Measurements from ENCODE around the gene SPATA20. TPM values are rescaled to one million over a fixed set of nuclear protein-coding genes. Genes with fewer than 3 reads are reported as not detected.

SPATA20 gene
- total RNA-seq, 1 donor = 142 TPM

GRCh38 chr17:50570032-50570431 is 23.1 kb downstream of the SPATA20 start:
- no peaks in the 10 kb centered on the region for H3K79me2 ChIP-seq (ENCODE audit: insufficient read depth, low read length)
- TF ChIP-seq CTCF (IDR thresholded peaks at IDR 0.05; ENCODE audit: extremely low read depth, low read depth, low read length) = no peak
- no peaks in the 10 kb centered on the region for H3K36me3 ChIP-seq (ENCODE audit: insufficient read depth, low read length)
- H3K9me3 ChIP-seq (ENCODE audit: low read depth, low read length) = no peaks in the 10 kb centered on the region
- no peak for DNase-seq (ENCODE audit: insufficient read length, low spot score, missing footprints)
- no peak overlapping the region for H2AFZ ChIP-seq (ENCODE audit: low read length)
- no peak overlapping the region for H3K27ac ChIP-seq (ENCODE audit: low read depth, low read length)
- H3K27me3 ChIP-seq (ENCODE audit: insufficient read depth, low read length) = peaks cover 15% of the 10 kb centered on the region
- H4K20me1 ChIP-seq (ENCODE audit: insufficient read depth, low read length) = no peaks in the 10 kb centered on the region
- no peak overlapping the region for H3K4me2 ChIP-seq (ENCODE audit: insufficient read depth, low read length)
- H3K4me3 ChIP-seq (ENCODE audit: insufficient read depth, low read length) = no peak overlapping the region
- H3K4me1 ChIP-seq (ENCODE audit: insufficient read depth, low read length) = no peaks in the 10 kb centered on the region

- H3K27ac ChIP-seq (ENCODE audit: low read depth, low read length) = no peak overlapping the region
- no peak overlapping the region for H3K4me2 ChIP-seq (ENCODE audit: insufficient read depth, low read length)
- H3K4me1 ChIP-seq (ENCODE audit: insufficient read depth, low read length) = no peaks in the 10 kb centered on the region
- no peak for DNase-seq (ENCODE audit: insufficient read length, low spot score, missing footprints)
- H3K27me3 ChIP-seq (ENCODE audit: insufficient read depth, low read length) = peaks cover 11% of the 10 kb centered on the region
- H3K36me3 ChIP-seq (ENCODE audit: insufficient read depth, low read length) = no peaks in the 10 kb centered on the region
- H3K4me3 ChIP-seq (ENCODE audit: insufficient read depth, low read length) = no peak overlapping the region
- no peaks in the 10 kb centered on the region for H3K9me3 ChIP-seq (ENCODE audit: low read depth, low read length)
- H4K20me1 ChIP-seq (ENCODE audit: insufficient read depth, low read length) = no peaks in the 10 kb centered on the region
- no peak overlapping the region for H2AFZ ChIP-seq (ENCODE audit: low read length)
- H3K79me2 ChIP-seq (ENCODE audit: insufficient read depth, low read length) = no peaks in the 10 kb centered on the region
- TF ChIP-seq CTCF (IDR thresholded peaks at IDR 0.05; ENCODE audit: extremely low read depth, low read depth, low read length) = no peak
Observed at GRCh38 chr17:50570528-50570927, 23.6 kb downstream of the SPATA20 start.

- no peak overlapping the region for H2AFZ ChIP-seq (ENCODE audit: low read length)
- H3K79me2 ChIP-seq (ENCODE audit: insufficient read depth, low read length) = no peaks in the 10 kb centered on the region
- H3K4me1 ChIP-seq (ENCODE audit: insufficient read depth, low read length) = no peaks in the 10 kb centered on the region
- no peak for TF ChIP-seq CTCF (IDR thresholded peaks at IDR 0.05; ENCODE audit: extremely low read depth, low read depth, low read length)
- H3K4me2 ChIP-seq (ENCODE audit: insufficient read depth, low read length) = no peak overlapping the region
- H3K27ac ChIP-seq (ENCODE audit: low read depth, low read length) = no peak overlapping the region
- no peaks in the 10 kb centered on the region for H4K20me1 ChIP-seq (ENCODE audit: insufficient read depth, low read length)
- no peak for DNase-seq (ENCODE audit: insufficient read length, low spot score, missing footprints)
- H3K27me3 ChIP-seq (ENCODE audit: insufficient read depth, low read length) = no peaks in the 10 kb centered on the region
- no peaks in the 10 kb centered on the region for H3K9me3 ChIP-seq (ENCODE audit: low read depth, low read length)
- H3K4me3 ChIP-seq (ENCODE audit: insufficient read depth, low read length) = no peak overlapping the region
- no peaks in the 10 kb centered on the region for H3K36me3 ChIP-seq (ENCODE audit: insufficient read depth, low read length)
Observed at GRCh38 chr17:50571681-50572080, 24.7 kb downstream of the SPATA20 start.

- Histone ChIP-seq H3K27me3 (ENCODE audit: insufficient read depth, low read length) (no peaks in the 10 kb centered on the region), H3K4me2 (ENCODE audit: insufficient read depth, low read length) (no peak overlapping the region), H3K79me2 (ENCODE audit: insufficient read depth, low read length) (no peaks in the 10 kb centered on the region), H4K20me1 (ENCODE audit: insufficient read depth, low read length) (no peaks in the 10 kb centered on the region), H3K9me3 (ENCODE audit: low read depth, low read length) (no peaks in the 10 kb centered on the region), H2AFZ (ENCODE audit: low read length) (no peak overlapping the region), H3K36me3 (ENCODE audit: insufficient read depth, low read length) (no peaks in the 10 kb centered on the region), H3K4me3 (ENCODE audit: insufficient read depth, low read length) (no peak overlapping the region), H3K27ac (ENCODE audit: low read depth, low read length) (no peak overlapping the region), H3K4me1 (ENCODE audit: insufficient read depth, low read length) (no peaks in the 10 kb centered on the region)
- no peak for DNase-seq (ENCODE audit: insufficient read length, low spot score, missing footprints)
- TF ChIP-seq CTCF (IDR thresholded peaks at IDR 0.05; ENCODE audit: extremely low read depth, low read depth, low read length) = no peak
Observed at GRCh38 chr17:50572541-50572940, 25.6 kb downstream of the SPATA20 start.
